ENCODE measurements around the gene ENO1. TPM values are rescaled to one million over a fixed set of nuclear protein-coding genes. Genes with fewer than 3 reads are reported as not detected.

The ENO1 gene
- total RNA-seq, 1 donor, result 1,401 TPM

GRCh38 chr1:8914466-8914865, 36.0 kb upstream of the ENO1 start:
- DNase-seq (ENCODE audit: low read depth), result no peak
- TF ChIP-seq CTCF (IDR thresholded peaks at IDR 0.05; ENCODE audit: insufficient read depth, low read depth, low read length), result no peak
- no peak overlapping the region for H3K4me3 ChIP-seq (ENCODE audit: low read depth, low read length)

- TF ChIP-seq CTCF (IDR thresholded peaks at IDR 0.05; ENCODE audit: insufficient read depth, low read depth, low read length), result no peak
- DNase-seq (ENCODE audit: low read depth), result no peak
- H3K4me3 ChIP-seq (ENCODE audit: low read depth, low read length), result no peak overlapping the region
Observed at GRCh38 chr1:8913457-8913856, 35.0 kb upstream of the ENO1 start.

- TF ChIP-seq CTCF (IDR thresholded peaks at IDR 0.05; ENCODE audit: insufficient read depth, low read depth, low read length), result no peak
- no peak overlapping the region for H3K4me3 ChIP-seq (ENCODE audit: low read depth, low read length)
- DNase-seq (ENCODE audit: low read depth), result no peak
Observed at GRCh38 chr1:8911416-8912309, 33.2 kb upstream of the ENO1 start.

GRCh38 chr1:8910914-8911313, 32.4 kb upstream of the ENO1 start:
- DNase-seq (ENCODE audit: low read depth), result peak; percentile 44
- peak; percentile 3 for TF ChIP-seq CTCF (IDR thresholded peaks at IDR 0.05; ENCODE audit: insufficient read depth, low read depth, low read length)
- no peak overlapping the region for H3K4me3 ChIP-seq (ENCODE audit: low read depth, low read length)

- DNase-seq (ENCODE audit: low read depth), result no peak
- no peak overlapping the region for H3K4me3 ChIP-seq (ENCODE audit: low read depth, low read length)
- TF ChIP-seq CTCF (IDR thresholded peaks at IDR 0.05; ENCODE audit: insufficient read depth, low read depth, low read length), result no peak
Observed at GRCh38 chr1:8910331-8910730, 31.8 kb upstream of the ENO1 start.

- TF ChIP-seq CTCF (IDR thresholded peaks at IDR 0.05; ENCODE audit: insufficient read depth, low read depth, low read length), result no peak
- no peak overlapping the region for H3K4me3 ChIP-seq (ENCODE audit: low read depth, low read length)
- DNase-seq (ENCODE audit: low read depth), result no peak
Observed at GRCh38 chr1:8908388-8909151, 30.1 kb upstream of the ENO1 start.
